MM.1S (cell line): ENCODE measurements around the gene FAM9A.
A peak's percentile ranks its signal among the peaks of the same experiment; 100 is the strongest.

Experiments used
- DNase-seq: peaks from one replicate; pipeline ENCODE4 v3.0.0-alpha.2; 2015
- H2AFZ ChIP-seq: fragments of 300-600 bp; sonication (generic); 2 replicates; pipeline ENCODE4 v1.6.0; 2016; ENCODE audit warnings: antibody characterized with exemption, low read length
- H3F3A ChIP-seq: fragments of 300-600 bp; sonication (generic); 2 replicates; pipeline ENCODE4 v1.6.1; 2016; ENCODE audit warnings: mild to moderate bottlenecking, antibody characterized with exemption, low read length, moderate library complexity, mixed read lengths; ENCODE audit not compliant: insufficient read depth
- H3K27ac ChIP-seq: fragments of 300-600 bp; sonication (generic); 2 replicates; pipeline ENCODE4 v1.5.1; 2016; ENCODE audit warnings: mild to moderate bottlenecking, low read length
- H3K27me3 ChIP-seq: fragments of 300-600 bp; sonication (generic); replicated peaks from 2 replicates; pipeline ENCODE4 v1.6.0; 2016; ENCODE audit warnings: low read length; ENCODE audit not compliant: insufficient read depth
- H3K36me3 ChIP-seq: fragments of 300-600 bp; sonication (generic); replicated peaks from 2 replicates; pipeline ENCODE4 v1.6.1; 2016; ENCODE audit warnings: mild to moderate bottlenecking, low read length, mixed read lengths; ENCODE audit not compliant: insufficient read depth
- H3K4me1 ChIP-seq: fragments of 300-600 bp; sonication (generic); 2 replicates; pipeline ENCODE4 v1.6.1; 2016; ENCODE audit warnings: low read length, mixed read lengths
- H3K4me2 ChIP-seq: fragments of 300-600 bp; sonication (generic); 2 replicates; pipeline ENCODE4 v1.6.0; 2016; ENCODE audit warnings: low read depth, low read length
- H3K4me3 ChIP-seq: fragments of 300-600 bp; sonication (generic); 2 replicates; pipeline ENCODE4 v1.5.1; 2016; ENCODE audit warnings: low read length, mixed read lengths
- H3K79me2 ChIP-seq: fragments of 300-600 bp; sonication (generic); 2 replicates; pipeline ENCODE4 v1.6.1; 2016; ENCODE audit warnings: mixed run types, low read length, mixed read lengths
- H3K9ac ChIP-seq: fragments of 300-600 bp; sonication (generic); 2 replicates; pipeline ENCODE4 v1.6.1; 2016; ENCODE audit warnings: low read length, mixed read lengths
- H3K9me2 ChIP-seq: fragments of 300-600 bp; sonication (generic); replicated peaks from 2 replicates; pipeline ENCODE4 v1.6.1; 2016; ENCODE audit warnings: mild to moderate bottlenecking, low read length, mixed read lengths; ENCODE audit not compliant: insufficient read depth
- H3K9me3 ChIP-seq: fragments of 300-600 bp; sonication (generic); replicated peaks from 2 replicates; pipeline ENCODE4 v1.6.1; 2016; ENCODE audit warnings: mild to moderate bottlenecking, low read length, mixed read lengths; ENCODE audit not compliant: insufficient read depth
- H4K20me1 ChIP-seq: fragments of 300-600 bp; sonication (generic); 2 replicates; pipeline ENCODE4 v1.6.1; 2016; ENCODE audit warnings: mild to moderate bottlenecking, low read length, moderate library complexity, mixed read lengths; ENCODE audit not compliant: insufficient read depth
- EZH2 ChIP-seq: fragments of 300-600 bp; sonication (generic); optimal IDR thresholded peaks from 2 replicates; pipeline ENCODE3; 2017; ENCODE audit warnings: low read depth, mild to moderate bottlenecking, antibody characterized with exemption, low read length, mixed read lengths
- EZH2phosphoT487 ChIP-seq: fragments of 300-600 bp; sonication (generic); IDR thresholded peaks from 2 replicates; pipeline ENCODE4 v1.6.1; 2018; ENCODE audit warnings: antibody characterized with exemption, low read length
- TF ChIP-seq, protein P1 (sequence below): fragments of 300-600 bp; sonication (generic); IDR thresholded peaks from 2 replicates; pipeline ENCODE4 v1.5.1; 2016; ENCODE audit warnings: antibody characterized with exemption, low read length, mixed read lengths

The FAM9A gene

DNA sequence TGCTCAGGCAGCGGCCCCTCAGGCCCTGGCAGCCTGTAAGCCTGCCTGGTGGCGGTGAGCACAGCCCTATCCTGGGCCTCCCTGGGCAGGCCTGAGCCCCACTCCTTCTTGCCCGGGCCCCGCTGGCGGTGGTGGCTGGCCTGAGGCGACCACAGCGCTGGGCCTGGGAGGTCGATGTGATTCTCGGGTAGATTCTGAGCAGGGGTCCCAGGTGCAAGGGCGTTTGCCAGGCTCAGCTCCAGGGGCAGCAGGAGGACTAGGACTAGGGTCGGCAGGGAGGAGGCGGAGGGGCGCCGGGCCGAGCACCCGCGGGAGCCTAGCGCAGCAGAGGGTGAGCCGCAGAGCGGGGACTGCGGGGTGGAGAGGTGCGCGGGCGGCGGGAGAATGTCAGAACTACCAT, 17.0 kb downstream of the FAM9A start:
- Histone ChIP-seq H3K4me2 (no peak overlapping the region), H3K4me3 (no peak overlapping the region), H3K9ac (no peak overlapping the region), H3K27me3 (no peaks in the 10 kb centered on the region), H3K4me1 (no peaks in the 10 kb centered on the region), H3K36me3 (no peaks in the 10 kb centered on the region), H3K9me2 (no peaks in the 10 kb centered on the region), H3F3A (no peaks in the 10 kb centered on the region), H2AFZ (no peak overlapping the region), H4K20me1 (no peaks in the 10 kb centered on the region), H3K27ac (no peak overlapping the region), H3K79me2 (no peaks in the 10 kb centered on the region), H3K9me3 (no peaks in the 10 kb centered on the region)
- TF ChIP-seq, protein P1, sequence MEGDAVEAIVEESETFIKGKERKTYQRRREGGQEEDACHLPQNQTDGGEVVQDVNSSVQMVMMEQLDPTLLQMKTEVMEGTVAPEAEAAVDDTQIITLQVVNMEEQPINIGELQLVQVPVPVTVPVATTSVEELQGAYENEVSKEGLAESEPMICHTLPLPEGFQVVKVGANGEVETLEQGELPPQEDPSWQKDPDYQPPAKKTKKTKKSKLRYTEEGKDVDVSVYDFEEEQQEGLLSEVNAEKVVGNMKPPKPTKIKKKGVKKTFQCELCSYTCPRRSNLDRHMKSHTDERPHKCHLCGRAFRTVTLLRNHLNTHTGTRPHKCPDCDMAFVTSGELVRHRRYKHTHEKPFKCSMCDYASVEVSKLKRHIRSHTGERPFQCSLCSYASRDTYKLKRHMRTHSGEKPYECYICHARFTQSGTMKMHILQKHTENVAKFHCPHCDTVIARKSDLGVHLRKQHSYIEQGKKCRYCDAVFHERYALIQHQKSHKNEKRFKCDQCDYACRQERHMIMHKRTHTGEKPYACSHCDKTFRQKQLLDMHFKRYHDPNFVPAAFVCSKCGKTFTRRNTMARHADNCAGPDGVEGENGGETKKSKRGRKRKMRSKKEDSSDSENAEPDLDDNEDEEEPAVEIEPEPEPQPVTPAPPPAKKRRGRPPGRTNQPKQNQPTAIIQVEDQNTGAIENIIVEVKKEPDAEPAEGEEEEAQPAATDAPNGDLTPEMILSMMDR = no peak
- no peak for TF ChIP-seq EZH2
- TF ChIP-seq EZH2phosphoT487 = no peak
- DNase-seq = no peak

DNA sequence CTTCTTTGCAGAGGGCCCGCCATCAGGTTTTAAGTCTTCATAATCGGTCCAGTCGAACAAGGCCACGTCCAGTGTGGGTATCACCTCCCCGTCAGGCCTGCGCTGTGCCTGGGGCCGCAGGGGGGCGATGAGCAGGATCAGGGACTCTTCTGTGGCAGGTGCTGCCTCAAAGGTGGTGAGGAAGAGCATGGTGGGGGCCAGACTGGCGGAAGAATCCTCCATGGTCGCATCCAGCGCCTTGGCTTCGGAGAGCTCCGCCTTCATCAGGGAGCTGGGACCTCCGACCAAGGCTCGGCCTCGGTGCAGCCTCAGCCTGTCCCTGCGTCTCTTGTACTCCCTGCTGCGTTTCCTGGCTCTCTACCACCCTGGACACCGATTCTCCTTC, 17.5 kb downstream of the FAM9A start:
- H3K9ac ChIP-seq = no peak overlapping the region
- H3K4me3 ChIP-seq = no peak overlapping the region
- H2AFZ ChIP-seq = peak overlapping the region; percentile 72
- H4K20me1 ChIP-seq = no peaks in the 10 kb centered on the region
- no peaks in the 10 kb centered on the region for H3K79me2 ChIP-seq
- H3K9me2 ChIP-seq = no peaks in the 10 kb centered on the region
- peak overlapping the region; percentile 65; the same call in 1 of the 2 replicates for H3K4me2 ChIP-seq
- H3K27ac ChIP-seq = no peak overlapping the region
- H3K27me3 ChIP-seq = no peaks in the 10 kb centered on the region
- H3K9me3 ChIP-seq = no peaks in the 10 kb centered on the region
- DNase-seq = no peak
- no peaks in the 10 kb centered on the region for H3K4me1 ChIP-seq
- TF ChIP-seq, protein P1 = no peak
- TF ChIP-seq EZH2phosphoT487 (no peak), EZH2 (no peak)
- no peaks in the 10 kb centered on the region for H3F3A ChIP-seq
- H3K36me3 ChIP-seq = no peaks in the 10 kb centered on the region

DNA sequence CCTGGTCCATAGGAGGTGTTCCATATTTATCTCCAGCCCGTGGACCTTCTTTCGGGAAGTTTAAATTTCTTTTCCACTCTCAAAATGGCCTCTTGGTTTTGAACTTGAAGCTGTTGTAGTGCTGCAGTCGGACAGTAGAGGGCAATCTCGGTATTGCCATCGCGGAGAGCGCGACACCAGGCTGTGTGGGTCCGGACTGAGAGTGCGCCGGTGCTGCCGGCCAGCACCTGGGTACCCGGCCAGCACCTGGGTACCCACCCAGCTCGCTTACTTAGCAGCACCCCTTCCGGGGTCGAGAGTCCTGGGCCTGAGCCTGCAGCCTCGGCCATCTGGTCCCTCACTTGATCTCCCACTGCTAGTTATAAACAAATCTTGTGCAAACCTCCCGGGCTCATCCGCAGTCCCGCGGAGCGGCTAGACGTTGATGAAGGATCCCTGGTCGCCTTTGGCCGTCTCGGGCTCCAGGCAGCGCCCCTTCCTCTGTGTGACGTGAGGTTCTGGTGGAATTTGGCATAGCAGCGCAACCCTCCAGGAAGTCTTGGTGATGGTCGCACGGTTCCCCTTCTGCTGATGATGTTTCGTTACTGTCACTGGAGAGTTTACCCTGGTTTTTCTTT, 18.0 kb downstream of the FAM9A start:
- Histone ChIP-seq H3K9ac (no peak overlapping the region), H3K9me3 (no peaks in the 10 kb centered on the region), H3F3A (no peaks in the 10 kb centered on the region), H3K9me2 (no peaks in the 10 kb centered on the region), H3K4me2 (peak overlapping the region; percentile 65), H3K79me2 (no peaks in the 10 kb centered on the region), H3K4me3 (0 out of 2 replicates have a peak overlapping the region, but pooled peaks have one; percentile 17), H4K20me1 (no peaks in the 10 kb centered on the region), H2AFZ (peak overlapping the region; percentile 72), H3K36me3 (no peaks in the 10 kb centered on the region), H3K4me1 (no peaks in the 10 kb centered on the region), H3K27ac (no peak overlapping the region), H3K27me3 (no peaks in the 10 kb centered on the region)
- peak; percentile 37 for DNase-seq
- TF ChIP-seq, protein P1 = peak; percentile 68
- TF ChIP-seq EZH2 = no peak
